Body of pancreas (tissue), 4 donors: ENCODE measurements around the gene HSPA12A.

ENCODE experiments used
- CTCF ChIP-seq, 7 experiments: fragments of 450-650 bp in 4 of 7; fragments of 200-600 bp in 3 of 7; sonication (generic) in 3 of 7; IDR thresholded peaks; one replicate each; pipeline ENCODE4 v1.5.1; 2016 to 2019; ENCODE audit warnings: antibody characterized with exemption in 7 of 7
- POLR2A ChIP-seq, 3 donors: fragments of 450-650 bp; IDR thresholded peaks; one replicate each; pipeline ENCODE4 v1.6.1; 2016; ENCODE audit warnings: antibody characterized with exemption in 3 of 3, mild to moderate bottlenecking in 2 of 3

DNA sequence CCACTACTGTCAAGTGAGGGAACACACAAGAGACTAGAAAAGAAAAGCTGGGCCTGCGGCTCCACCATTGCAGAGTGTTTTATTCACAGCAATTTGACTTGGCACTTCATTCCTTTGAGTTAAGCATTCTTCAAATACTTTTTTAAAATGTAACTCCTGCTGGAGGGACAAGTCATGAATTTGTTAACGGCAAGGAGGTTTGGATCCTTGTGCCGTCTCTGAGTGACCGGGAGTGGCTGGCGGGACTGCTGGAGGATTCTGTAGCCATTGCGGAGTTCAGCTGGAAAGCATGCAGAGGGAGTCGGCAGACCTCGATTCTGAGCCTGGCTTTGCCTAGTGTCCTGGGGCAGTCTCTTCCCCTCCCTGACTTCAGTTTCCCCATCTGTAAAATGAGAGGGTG, 9.8 kb downstream of the HSPA12A start:
- no peak for TF ChIP-seq CTCF (IDR thresholded peaks at IDR 0.05)
- no peak for TF ChIP-seq POLR2A (IDR thresholded peaks at IDR 0.05)
